ACC112 (cell line): Measurements from ENCODE around the gene GAS5.

Source experiments
- H2AFZ ChIP-seq: fragments of 200-600 bp; sonication (generic); one replicate; pipeline ENCODE4 v1.6.0; 2017; ENCODE audit warnings: antibody characterized with exemption, low read length; ENCODE audit not compliant: unreplicated experiment
- H3K27ac ChIP-seq: fragments of 200-600 bp; sonication (generic); 2 replicates; pipeline ENCODE4 v1.5.1; 2014; ENCODE audit warnings: low read depth, mild to moderate bottlenecking, antibody characterized with exemption, low read length, moderate library complexity
- H3K27me3 ChIP-seq: fragments of 200-600 bp; sonication (generic); 2 replicates; pipeline ENCODE4 v1.6.1; 2014; ENCODE audit warnings: mild to moderate bottlenecking, antibody characterized with exemption, low read length, moderate library complexity, mixed read lengths; ENCODE audit not compliant: insufficient read depth
- H3K36me3 ChIP-seq: fragments of 200-600 bp; sonication (generic); 2 replicates; pipeline ENCODE4 v1.6.1; 2016; ENCODE audit warnings: mild to moderate bottlenecking, antibody characterized with exemption, low read length, moderate library complexity, mixed read lengths; ENCODE audit not compliant: insufficient read depth
- H3K4me1 ChIP-seq: fragments of 200-600 bp; sonication (generic); one replicate; pipeline ENCODE4 v1.6.1; 2016; ENCODE audit warnings: low read length, mixed read lengths; ENCODE audit not compliant: insufficient read depth, unreplicated experiment, control insufficient read depth
- H3K4me3 ChIP-seq: fragments of 200-600 bp; sonication (generic); 2 replicates; pipeline ENCODE4 v1.5.1; 2014; ENCODE audit warnings: mild to moderate bottlenecking, low read depth, low read length
- H3K79me2 ChIP-seq: fragments of 200-600 bp; sonication (generic); one replicate; pipeline ENCODE4 v1.6.0; 2016; ENCODE audit warnings: low read length; ENCODE audit not compliant: control insufficient read depth, unreplicated experiment, insufficient read depth

Gene GAS5

DNA sequence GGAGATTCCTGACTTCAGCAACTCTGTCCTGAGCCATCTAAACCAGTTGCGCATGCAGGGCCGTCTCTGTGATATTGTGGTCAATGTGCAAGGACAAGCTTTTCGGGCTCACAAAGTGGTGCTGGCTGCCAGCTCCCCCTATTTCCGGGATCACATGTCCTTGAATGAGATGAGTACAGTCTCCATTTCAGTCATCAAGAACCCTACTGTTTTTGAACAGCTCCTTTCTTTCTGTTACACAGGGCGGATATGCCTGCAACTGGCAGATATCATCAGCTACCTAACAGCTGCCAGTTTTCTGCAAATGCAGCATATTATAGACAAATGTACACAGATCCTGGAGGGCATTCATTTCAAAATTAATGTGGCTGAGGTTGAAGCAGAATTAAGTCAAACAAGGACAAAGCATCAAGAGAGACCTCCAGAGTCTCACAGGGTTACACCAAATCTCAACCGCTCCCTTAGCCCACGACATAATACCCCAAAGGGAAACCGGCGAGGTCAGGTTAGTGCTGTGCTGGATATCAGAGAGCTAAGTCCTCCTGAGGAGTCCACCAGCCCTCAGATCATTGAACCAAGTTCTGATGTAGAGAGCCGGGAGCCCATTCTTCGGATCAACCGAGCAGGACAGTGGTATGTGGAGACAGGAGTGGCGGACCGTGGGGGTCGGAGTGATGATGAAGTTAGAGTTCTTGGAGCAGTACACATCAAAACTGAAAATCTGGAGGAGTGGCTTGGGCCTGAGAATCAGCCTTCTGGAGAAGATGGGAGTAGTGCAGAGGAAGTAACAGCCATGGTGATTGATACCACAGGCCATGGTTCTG lies 2.7 kb upstream of the GAS5 start:
- H2AFZ ChIP-seq: no peak overlapping the region
- H3K4me3 ChIP-seq: no peak overlapping the region
- no peak overlapping the region for H3K27ac ChIP-seq
- peaks cover 20% of the 10 kb centered on the region for H3K36me3 ChIP-seq
- peaks cover 24% of the 10 kb centered on the region for H3K79me2 ChIP-seq
- H3K4me1 ChIP-seq: peaks cover 4% of the 10 kb centered on the region
- H3K27me3 ChIP-seq: no peaks in the 10 kb centered on the region

DNA sequence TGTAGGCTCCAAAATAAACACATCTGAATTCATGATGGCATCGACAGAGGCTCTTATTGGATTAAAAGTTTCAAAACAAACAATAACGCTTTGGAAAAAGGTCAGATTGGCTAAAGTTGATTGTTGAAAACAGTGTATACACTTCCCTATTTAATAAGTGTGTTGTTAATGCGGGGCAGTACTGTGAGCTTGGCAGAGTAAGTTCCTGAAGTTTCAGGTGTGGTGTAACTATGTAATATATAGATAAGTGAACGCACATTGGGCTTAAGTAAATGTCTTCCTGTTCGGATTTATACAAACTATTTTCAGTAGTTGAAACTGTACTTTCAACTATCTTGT lies 1.2 kb upstream of the GAS5 start:
- Histone ChIP-seq H3K27me3 (no peaks in the 10 kb centered on the region), H3K4me1 (peaks cover 17% of the 10 kb centered on the region), H3K27ac (peak overlapping the region; percentile 66), H3K79me2 (peaks cover 37% of the 10 kb centered on the region), H3K4me3 (peak overlapping the region; percentile 89), H2AFZ (peak overlapping the region; percentile 49), H3K36me3 (peaks cover 35% of the 10 kb centered on the region)

DNA sequence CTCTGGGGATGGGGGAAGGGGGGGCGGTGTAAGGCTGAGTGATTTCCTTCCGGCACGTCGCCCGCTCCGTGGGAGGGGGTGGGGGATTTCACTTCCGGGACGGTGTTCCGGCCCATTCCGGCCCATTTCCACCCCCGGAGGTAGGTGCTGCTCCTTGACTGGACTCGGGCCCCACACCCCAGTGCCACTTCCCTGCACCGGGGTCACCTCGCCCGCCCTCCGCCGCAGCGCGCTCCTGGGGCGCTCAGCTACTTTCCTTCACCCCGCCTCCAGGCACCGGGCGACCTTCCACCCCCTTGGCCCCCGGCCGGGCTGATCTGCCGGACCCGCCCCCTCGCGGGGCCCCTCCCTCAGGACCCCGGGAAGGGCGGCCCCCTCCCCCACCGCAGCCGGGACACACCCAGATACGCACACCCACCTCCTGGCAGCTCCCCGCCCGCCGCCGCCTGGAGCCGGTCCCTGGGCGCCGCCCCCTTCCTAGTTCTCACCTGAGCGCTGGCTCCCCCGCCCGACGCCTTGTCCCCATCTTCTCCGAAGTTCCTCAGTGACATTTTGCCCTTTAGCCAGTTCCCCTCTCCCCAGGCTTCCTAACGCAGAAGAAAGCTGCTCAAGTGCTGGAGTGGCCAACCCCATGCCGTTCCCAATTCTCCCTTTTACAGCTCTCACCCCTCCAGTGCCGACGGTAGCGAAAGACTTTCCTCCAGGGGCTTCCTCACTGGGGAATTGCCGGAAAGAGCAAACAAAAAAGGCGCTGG lies 654 bp upstream of the GAS5 start, which contains the start of gene ZBTB37:
Gene ZBTB37, plus strand, starts transcription at position 115 of the 755 bp plus-strand sequence. CDS start 1,846 bp downstream, outside the sequence.
- Histone ChIP-seq H2AFZ (peak within 1 kb of the TSS; percentile 49), H3K79me2 (peaks cover 37% of the 10 kb centered on the region), H3K36me3 (peaks cover 40% of the 10 kb centered on the region)

DNA sequence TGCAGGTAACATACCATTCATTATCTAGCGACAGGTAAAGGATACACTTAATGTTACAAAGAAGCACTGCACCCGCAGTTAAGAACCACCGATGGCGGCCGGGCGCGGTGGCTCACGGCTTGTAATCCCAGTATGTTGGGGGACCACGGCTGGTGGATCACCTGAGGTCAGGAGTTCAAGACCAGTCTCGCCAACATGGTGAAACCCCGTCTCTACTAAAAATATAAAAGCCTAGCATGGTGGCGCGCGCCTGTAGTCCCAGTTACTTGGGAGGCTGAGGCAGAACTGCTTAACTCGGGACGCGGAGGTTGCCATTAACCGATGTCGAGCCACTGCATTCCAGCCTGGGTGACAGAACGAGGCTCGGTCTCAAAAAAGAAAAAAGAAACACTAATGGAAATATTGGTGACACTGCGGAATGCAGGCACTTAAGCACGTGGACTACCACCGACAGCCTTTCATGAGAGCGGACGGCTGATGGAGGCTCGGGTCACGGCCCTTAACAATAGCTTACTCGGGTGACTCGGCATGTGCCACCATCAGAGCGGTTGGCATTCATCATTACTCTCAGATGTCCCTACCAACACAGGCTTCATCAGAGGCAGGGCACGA lies 542 bp downstream of the GAS5 start:
- Histone ChIP-seq H3K4me1 (peaks cover 18% of the 10 kb centered on the region), H3K79me2 (peaks cover 37% of the 10 kb centered on the region), H3K27ac (peak overlapping the region; percentile 66), H3K27me3 (no peaks in the 10 kb centered on the region), H3K4me3 (peak overlapping the region; percentile 89), H3K36me3 (peaks cover 47% of the 10 kb centered on the region), H2AFZ (no peak overlapping the region)

More for the DNA sequence above, 654 bp upstream of the GAS5 start, which contains the start of gene ZBTB37:
- Histone ChIP-seq H3K27me3 (no peaks in the 10 kb centered on the region), H3K4me1 (peaks cover 18% of the 10 kb centered on the region), H3K4me3 (peak within 1 kb of the TSS; percentile 89), H3K27ac (peak within 1 kb of the TSS; percentile 66)

- peaks cover 47% of the 10 kb centered on the region for H3K36me3 ChIP-seq
- peak overlapping the region; percentile 89 for H3K4me3 ChIP-seq
- H3K27me3 ChIP-seq: no peaks in the 10 kb centered on the region
- H3K79me2 ChIP-seq: peaks cover 37% of the 10 kb centered on the region
- H3K27ac ChIP-seq: peak overlapping the region; percentile 66
- no peak overlapping the region for H2AFZ ChIP-seq
- peaks cover 18% of the 10 kb centered on the region for H3K4me1 ChIP-seq
Measured at GRCh38 chr1:173866413-173867115, 1.2 kb downstream of the GAS5 start.

DNA sequence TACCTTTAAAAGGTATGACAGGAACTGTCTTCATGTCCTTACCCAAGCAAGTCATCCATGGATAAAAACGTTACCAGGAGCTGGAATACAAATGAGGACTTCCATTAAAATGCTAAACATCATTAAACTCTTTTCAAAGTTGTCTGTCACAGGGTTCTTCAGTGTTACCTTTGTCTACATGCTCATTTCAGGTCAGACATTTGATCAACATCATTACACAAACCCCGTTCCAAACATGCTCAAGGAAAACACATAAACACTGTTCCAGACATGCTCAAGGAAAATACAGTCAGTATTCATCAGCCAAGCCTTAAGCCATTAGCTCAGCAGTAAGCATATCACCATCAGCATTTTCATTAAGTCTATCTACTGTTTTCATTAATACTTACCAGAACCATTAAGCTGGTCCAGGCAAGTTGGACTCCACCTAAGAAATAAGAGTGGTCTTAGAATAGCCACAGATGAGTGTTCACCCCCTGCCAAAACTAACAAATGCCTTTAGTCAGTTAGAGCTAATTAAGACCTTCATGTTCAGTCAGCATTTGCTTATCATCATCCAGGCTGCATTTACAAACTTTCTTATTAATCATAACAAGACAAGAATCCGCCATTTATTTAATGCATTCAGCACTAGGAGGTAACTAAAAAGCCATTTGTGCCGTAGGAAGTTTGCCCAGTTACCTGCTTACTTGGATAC lies 2.2 kb downstream of the GAS5 start:
- Histone ChIP-seq H3K27me3 (no peaks in the 10 kb centered on the region), H3K27ac (peak overlapping the region; percentile 66), H2AFZ (no peak overlapping the region), H3K36me3 (peaks cover 47% of the 10 kb centered on the region), H3K79me2 (peaks cover 37% of the 10 kb centered on the region), H3K4me3 (peak overlapping the region; percentile 89), H3K4me1 (peaks cover 18% of the 10 kb centered on the region)

GRCh38 chr1:173864179-173864867 lies 3.5 kb downstream of the GAS5 start:
- no peak overlapping the region for H2AFZ ChIP-seq
- H3K79me2 ChIP-seq: peaks cover 37% of the 10 kb centered on the region
- no peaks in the 10 kb centered on the region for H3K27me3 ChIP-seq
- peak overlapping the region; percentile 66 for H3K27ac ChIP-seq
- peaks cover 49% of the 10 kb centered on the region for H3K36me3 ChIP-seq
- peaks cover 18% of the 10 kb centered on the region for H3K4me1 ChIP-seq
- H3K4me3 ChIP-seq: peak overlapping the region; percentile 89

GRCh38 chr1:173863224-173864161 lies 4.3 kb downstream of the GAS5 start:
- Histone ChIP-seq H3K36me3 (peaks cover 49% of the 10 kb centered on the region), H3K27ac (peak overlapping the region; percentile 66), H2AFZ (no peak overlapping the region), H3K79me2 (peaks cover 37% of the 10 kb centered on the region), H3K4me1 (peaks cover 18% of the 10 kb centered on the region), H3K4me3 (peak overlapping the region; percentile 89), H3K27me3 (no peaks in the 10 kb centered on the region)

GRCh38 chr1:173862769-173863223 lies 5.0 kb downstream of the GAS5 start:
- H3K36me3 ChIP-seq: peaks cover 54% of the 10 kb centered on the region
- no peak overlapping the region for H3K4me3 ChIP-seq
- H3K27me3 ChIP-seq: no peaks in the 10 kb centered on the region
- H3K27ac ChIP-seq: peak overlapping the region; percentile 66
- H3K79me2 ChIP-seq: peaks cover 37% of the 10 kb centered on the region
- H2AFZ ChIP-seq: no peak overlapping the region
- H3K4me1 ChIP-seq: peaks cover 18% of the 10 kb centered on the region
